ENCODE measurements around the gene TFF2.

Gene TFF2

DNA sequence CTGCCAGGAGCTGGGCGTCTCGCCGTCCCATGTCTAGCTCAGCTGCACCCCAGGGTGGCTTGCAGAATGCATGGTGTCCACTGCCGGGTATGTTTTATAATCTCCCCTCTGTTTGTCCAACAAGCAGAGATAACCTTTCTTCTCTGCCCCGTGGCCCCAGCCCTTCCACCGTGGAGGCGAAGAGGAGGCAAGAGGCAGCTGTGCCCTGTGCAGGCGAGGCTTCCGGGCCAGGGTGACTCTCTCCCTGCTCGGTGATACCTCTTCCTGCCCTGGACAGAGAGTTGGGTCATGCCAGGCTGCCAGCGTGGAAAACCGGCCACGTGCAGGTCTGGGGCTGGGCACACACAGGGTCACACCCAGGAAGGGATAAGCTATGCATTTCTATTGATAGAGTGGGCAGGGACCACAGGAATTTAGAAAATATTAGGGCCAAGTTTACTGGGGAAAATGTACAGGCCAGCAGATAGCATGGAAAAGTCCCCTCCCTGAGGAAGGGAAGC lies at the start of gene TFF2:
Gene TFF2, minus strand, starts transcription at position 68 of the 500 bp plus-strand sequence. Its CDS starts 37 bp downstream, at position 31.
- DNase-seq: no peak

- DNase-seq: no peak
Observed at GRCh38 chr21:42400525-42400924, 49.7 kb upstream of the TFF2 start.

DNA sequence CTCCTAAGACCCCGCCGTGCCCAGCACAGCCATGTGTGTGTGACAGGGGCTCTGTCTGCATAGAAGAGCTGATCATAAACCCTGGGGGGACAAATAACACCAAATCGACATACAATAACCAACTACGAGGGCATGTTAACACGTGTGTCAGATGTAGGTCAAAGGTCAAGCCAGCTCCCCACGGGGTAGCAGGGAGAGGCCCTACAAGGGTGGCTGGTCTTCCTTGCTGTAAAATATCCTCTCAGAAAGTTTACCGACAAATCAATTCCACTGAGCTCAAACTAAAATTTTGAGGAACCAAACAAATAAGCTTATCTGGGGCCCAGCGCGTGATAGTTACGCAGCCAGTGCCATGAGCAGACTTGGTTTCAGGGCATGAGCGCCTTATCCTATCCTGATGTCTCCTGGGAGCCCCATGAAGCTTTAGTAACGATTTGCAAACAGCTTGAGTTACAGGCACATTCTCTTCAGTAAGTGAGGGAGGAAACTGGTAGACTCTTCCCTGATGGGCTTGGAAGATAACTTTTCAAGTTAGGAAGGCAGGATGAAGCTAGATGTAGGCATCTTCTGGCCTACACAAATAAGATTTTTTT lies 47.7 kb upstream of the TFF2 start:
- no peak for DNase-seq

- no peak for DNase-seq
Observed at GRCh38 chr21:42397746-42398394, 47.1 kb upstream of the TFF2 start.

DNA sequence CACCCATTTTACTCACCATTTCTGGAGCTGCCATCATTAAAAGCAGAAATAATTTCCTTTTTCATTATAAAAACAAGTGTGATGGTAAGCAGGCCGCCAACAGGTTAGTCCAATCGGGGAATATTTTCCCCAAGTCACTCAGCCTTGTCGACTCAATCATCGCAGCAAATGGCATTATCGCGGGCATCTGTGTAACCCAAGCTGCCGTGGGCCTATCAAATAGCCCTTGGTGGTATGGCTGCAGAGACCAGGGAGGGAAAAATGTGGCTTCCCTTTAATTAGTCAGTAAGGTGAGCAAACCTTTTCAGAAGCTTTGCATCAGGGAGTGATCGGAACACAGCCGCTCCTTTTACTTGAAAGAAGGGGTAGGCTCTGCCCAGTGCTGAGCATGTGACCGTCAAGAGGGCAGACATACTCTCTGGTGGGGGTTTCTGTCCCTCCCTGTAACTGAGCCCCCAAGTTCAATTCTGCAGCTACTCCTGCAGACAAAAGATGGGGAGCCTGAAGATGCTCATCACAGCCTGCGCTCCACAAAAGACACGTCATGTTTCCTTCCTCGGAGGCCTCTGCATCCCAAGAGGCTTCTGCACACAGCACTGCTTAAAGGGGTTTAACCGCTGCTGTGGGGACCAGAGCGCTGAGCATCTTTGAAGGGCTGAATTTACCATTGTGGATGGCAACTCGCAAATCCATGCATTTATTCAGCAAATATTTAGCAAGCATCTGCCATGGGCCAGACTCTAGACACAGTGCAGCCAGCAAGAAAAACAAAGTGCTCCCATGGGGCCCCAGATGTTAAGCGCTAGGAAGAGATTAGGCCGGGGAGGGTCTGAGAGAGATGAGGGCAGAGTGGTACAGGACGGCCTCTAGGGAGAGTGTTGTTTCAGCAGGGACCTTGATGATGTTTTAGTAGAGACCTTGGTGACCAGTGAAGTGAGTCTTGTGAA lies 46.3 kb upstream of the TFF2 start:
- no peak for DNase-seq

DNA sequence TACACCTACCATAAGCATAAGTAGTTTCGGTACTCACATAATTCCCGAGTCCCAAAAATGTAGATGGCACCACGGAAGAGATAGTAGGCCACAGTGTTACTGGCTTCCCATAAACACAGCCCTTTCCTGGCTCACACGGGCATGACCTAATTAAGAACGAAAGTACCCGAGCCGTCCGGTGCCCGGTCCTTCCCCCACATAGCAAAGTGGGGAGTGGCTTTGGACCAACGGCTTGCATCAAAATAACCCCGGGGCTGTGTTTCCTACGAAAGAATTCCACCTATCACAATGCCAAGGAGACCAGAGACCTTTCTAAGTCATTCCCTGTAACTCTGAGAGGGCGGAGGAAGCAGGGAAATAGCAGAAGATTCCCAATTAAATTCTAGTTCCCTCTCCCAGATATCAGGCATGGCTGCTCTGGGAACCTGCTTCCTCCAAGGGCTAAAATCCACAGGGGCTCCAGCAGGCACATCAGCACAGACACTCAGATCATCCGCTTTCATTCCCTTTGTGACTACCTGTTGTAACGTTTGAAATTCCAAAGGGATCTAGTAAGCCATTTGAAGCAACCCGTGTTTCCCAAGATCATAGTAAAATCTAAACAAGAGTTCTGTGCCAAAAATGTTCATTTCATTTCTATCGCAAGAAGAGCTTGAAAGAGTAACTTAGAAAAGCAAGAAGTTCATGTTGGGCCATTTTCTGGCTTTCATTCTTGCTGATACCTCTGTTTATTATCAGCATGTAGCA lies 45.3 kb upstream of the TFF2 start, which contains the start of gene TMPRSS3:
Gene TMPRSS3, minus strand, starts transcription at position 148 of the 747 bp plus-strand sequence. CDS start 635 bp downstream, outside the sequence.
- DNase-seq: no peak

DNA sequence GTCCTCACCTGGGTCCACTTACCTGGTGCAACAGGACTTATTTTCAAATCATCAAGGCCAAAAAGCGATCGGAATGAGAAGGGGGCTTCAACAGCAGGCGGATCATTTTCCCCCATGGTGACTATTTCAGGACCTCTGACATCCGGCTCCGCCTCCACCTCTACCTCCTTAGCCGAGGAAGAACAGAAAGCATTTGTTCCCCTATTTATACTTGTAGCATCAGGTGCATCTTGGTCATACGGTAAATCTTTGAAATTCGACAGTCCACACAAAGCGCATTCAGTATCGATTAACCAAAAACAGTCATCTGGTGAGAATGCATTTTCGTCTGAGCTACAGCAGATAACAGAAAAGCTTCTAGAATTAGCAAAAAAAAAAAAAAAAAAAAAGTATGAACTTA lies 44.5 kb upstream of the TFF2 start:
- no peak for DNase-seq

- no peak for DNase-seq
Observed at GRCh38 chr21:42393443-42393950, 42.7 kb upstream of the TFF2 start.

- DNase-seq: no peak
Observed at GRCh38 chr21:42392731-42393442, 42.1 kb upstream of the TFF2 start.

- no peak for DNase-seq
Observed at GRCh38 chr21:42391297-42391696, 40.5 kb upstream of the TFF2 start.

DNA sequence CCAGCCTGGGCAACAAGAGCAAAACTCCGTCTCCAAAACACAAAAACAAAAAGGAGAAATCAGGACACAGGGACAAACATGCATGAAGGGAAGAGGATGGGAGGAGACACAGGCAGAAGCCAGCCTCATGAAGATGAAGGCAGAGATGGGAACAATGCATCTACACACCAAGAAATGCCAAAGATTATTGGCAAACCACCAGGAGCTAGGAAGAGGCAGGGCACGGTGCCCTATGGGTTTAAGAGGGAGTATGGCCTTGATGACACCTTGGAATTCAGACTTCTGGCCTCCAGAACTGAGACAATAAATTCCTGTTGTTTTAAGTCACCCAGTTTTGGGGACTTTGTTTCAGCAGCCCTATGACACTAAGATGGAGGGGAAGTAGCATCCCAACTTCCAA lies 39.9 kb upstream of the TFF2 start:
- DNase-seq: no peak

GRCh38 chr21:42390193-42390592 lies 39.4 kb upstream of the TFF2 start:
- no peak for DNase-seq

- peak; percentile 76 for DNase-seq
Observed at GRCh38 chr21:42389449-42389835, 38.6 kb upstream of the TFF2 start.

- peak; percentile 71 for DNase-seq
Observed at GRCh38 chr21:42388740-42389448, 38.1 kb upstream of the TFF2 start.

DNA sequence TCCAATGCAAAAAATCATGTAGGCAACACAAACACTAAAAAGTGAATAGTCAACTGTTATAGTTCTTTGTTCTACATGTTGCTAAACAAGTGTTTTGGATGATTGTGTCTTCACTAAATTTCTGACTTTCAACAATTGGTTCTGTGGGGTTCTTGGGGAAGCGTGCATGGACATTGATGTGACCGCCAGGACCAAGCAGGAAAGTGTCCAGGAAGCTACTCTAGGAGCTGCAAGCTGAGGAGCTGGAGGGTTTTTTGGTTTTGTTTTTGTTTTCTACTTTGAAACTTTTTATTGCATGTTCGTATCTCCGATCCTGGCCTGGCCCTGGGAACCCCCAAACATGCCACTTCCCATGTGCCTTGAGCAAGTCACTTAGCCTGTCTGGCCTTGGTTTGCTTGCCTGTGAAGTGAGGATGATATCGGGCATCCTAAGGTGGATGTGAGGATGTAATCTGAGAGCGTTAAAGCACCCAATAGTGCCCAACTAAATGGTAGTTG lies 37.1 kb upstream of the TFF2 start:
- DNase-seq: no peak

- DNase-seq: no peak
Observed at GRCh38 chr21:42387164-42387563, 36.4 kb upstream of the TFF2 start.

GRCh38 chr21:42386034-42386591 lies 35.3 kb upstream of the TFF2 start:
- no peak for DNase-seq

DNA sequence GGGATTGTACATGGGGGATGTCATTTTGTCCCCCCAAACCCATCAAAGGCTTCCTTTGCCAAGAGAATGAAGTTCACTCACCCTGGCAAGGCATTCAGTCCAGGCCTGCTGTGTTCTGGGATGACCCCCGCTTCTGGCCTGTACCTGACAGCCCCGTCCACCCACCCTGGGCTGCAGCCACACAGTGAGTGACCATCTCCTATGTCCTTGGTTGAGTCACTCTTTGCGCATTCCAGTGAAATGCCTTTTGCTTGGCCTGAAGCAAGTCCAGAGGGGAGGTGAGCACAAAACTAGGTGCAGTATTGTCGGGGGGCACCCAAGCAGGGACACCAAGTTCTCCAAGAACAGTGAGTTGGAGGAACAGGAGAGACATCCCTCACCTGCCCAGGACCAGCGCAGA lies 34.8 kb upstream of the TFF2 start:
- DNase-seq: no peak

GRCh38 chr21:42384989-42385388 lies 34.2 kb upstream of the TFF2 start:
- no peak for DNase-seq

GRCh38 chr21:42384156-42384945 lies 33.6 kb upstream of the TFF2 start:
- DNase-seq: no peak
